ENCODE results near the gene PHKG2.

Gene PHKG2

GRCh38 chr16:30775392-30776188 is 27.4 kb downstream of the PHKG2 start:
- TF ChIP-seq CTCF (conservative IDR thresholded peaks at IDR 0.05; ENCODE audit: low read depth, low read length) = no peak
- Histone ChIP-seq H3K27me3 (ENCODE audit: insufficient read depth, low read depth) (no peaks in the 10 kb centered on the region), H3K9ac (no peak overlapping the region), H4K20me1 (ENCODE audit: insufficient read depth) (no peaks in the 10 kb centered on the region), H3K4me3 (IDR thresholded peaks at IDR 0.05; ENCODE audit: insufficient read depth, low read depth, low read length) (no peak overlapping the region), H3K4me1 (ENCODE audit: low read depth, poor library complexity, severe bottlenecking) (no peaks in the 10 kb centered on the region), H3K79me2 (ENCODE audit: insufficient read depth, low read depth) (no peaks in the 10 kb centered on the region), H3K27ac (no peak overlapping the region), H3K36me3 (ENCODE audit: insufficient read depth) (peaks cover 4% of the 10 kb centered on the region; the same call in 1 of the 2 replicates), H3K4me2 (no peak overlapping the region), H2AFZ (ENCODE audit: low read depth) (no peak overlapping the region)

DNA sequence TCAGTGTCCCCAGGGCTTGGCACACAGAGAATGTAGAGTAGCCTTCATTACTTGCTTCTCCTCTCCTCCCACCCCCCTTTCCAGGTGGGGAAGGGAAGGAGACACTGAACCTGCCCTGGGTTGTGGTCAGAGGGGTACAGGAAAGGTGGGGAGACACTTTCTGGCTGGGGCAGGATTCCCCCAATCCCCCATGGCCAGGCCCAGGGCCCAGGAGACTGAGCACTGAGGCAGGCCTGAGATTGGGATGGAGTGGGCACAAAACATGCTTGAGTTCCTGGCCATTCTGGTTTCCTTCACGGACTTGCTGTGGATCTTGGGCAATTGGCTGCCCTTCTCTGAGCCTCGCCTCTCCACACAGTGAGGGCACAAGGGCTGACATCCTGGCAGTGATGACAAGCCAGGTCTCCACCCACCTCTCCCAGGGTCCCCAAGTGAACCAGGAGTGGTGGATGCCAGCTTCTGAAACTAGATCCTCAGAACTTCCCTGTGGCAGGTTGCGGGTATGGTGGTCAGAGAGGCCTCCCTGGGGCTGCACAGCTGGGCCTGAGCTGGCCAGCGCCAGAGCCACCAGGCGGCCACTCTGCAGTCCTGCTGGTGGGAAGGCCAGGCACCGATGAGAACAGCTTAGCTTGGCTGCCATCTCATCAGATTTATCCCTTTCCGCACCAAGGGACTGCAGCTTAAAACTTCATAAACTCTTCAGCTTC is 29.5 kb downstream of the PHKG2 start:
- Histone ChIP-seq H4K20me1 (ENCODE audit: insufficient read depth) (no peaks in the 10 kb centered on the region), H3K4me1 (ENCODE audit: low read depth, poor library complexity, severe bottlenecking) (no peaks in the 10 kb centered on the region), H3K27ac (no peak overlapping the region), H2AFZ (ENCODE audit: low read depth) (no peak overlapping the region), H3K4me3 (IDR thresholded peaks at IDR 0.05; ENCODE audit: insufficient read depth, low read depth, low read length) (no peak overlapping the region), H3K27me3 (ENCODE audit: insufficient read depth, low read depth) (no peaks in the 10 kb centered on the region), H3K36me3 (ENCODE audit: insufficient read depth) (0 out of 2 replicates have a peak, but pooled peaks cover 4% of the 10 kb centered on the region), H3K79me2 (ENCODE audit: insufficient read depth, low read depth) (no peaks in the 10 kb centered on the region), H3K9ac (no peak overlapping the region), H3K4me2 (no peak overlapping the region)
- no peak for TF ChIP-seq CTCF (conservative IDR thresholded peaks at IDR 0.05; ENCODE audit: low read depth, low read length)

- Histone ChIP-seq H3K79me2 (ENCODE audit: insufficient read depth, low read depth) (no peaks in the 10 kb centered on the region), H3K9ac (no peak overlapping the region), H3K27ac (no peak overlapping the region), H3K36me3 (ENCODE audit: insufficient read depth) (no peaks in the 10 kb centered on the region), H3K4me3 (IDR thresholded peaks at IDR 0.05; ENCODE audit: insufficient read depth, low read depth, low read length) (no peak overlapping the region), H3K4me1 (ENCODE audit: low read depth, poor library complexity, severe bottlenecking) (no peaks in the 10 kb centered on the region), H2AFZ (ENCODE audit: low read depth) (no peak overlapping the region), H4K20me1 (ENCODE audit: insufficient read depth) (no peaks in the 10 kb centered on the region), H3K4me2 (no peak overlapping the region), H3K27me3 (ENCODE audit: insufficient read depth, low read depth) (no peaks in the 10 kb centered on the region)
- TF ChIP-seq CTCF (conservative IDR thresholded peaks at IDR 0.05; ENCODE audit: low read depth, low read length) = no peak
Measured at GRCh38 chr16:30778549-30779244, 30.5 kb downstream of the PHKG2 start.

DNA sequence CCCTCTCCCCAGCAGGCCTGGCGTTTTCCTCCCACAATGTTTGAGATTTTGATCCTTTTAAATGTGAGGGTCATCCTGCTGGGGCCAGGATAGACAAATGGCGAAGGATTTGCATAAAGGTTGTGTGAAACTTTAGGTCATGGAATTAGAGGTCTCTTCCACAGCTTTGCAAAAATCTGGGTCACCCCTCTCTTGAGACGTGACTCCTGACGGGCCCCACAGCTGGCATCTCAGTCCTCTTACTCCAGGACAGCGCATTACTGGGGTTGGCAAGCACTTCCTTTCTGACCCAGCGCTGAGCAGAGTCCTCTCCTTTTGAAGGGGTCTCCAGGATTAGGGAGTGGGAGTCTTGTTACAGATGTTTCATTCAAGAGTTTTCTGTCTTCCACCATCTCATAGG is 31.4 kb downstream of the PHKG2 start:
- Histone ChIP-seq H3K79me2 (ENCODE audit: insufficient read depth, low read depth) (no peaks in the 10 kb centered on the region), H3K27ac (no peak overlapping the region), H4K20me1 (ENCODE audit: insufficient read depth) (no peaks in the 10 kb centered on the region), H3K4me2 (no peak overlapping the region), H3K4me1 (ENCODE audit: low read depth, poor library complexity, severe bottlenecking) (no peaks in the 10 kb centered on the region), H3K36me3 (ENCODE audit: insufficient read depth) (no peaks in the 10 kb centered on the region), H3K4me3 (IDR thresholded peaks at IDR 0.05; ENCODE audit: insufficient read depth, low read depth, low read length) (no peak overlapping the region), H3K27me3 (ENCODE audit: insufficient read depth, low read depth) (no peaks in the 10 kb centered on the region), H3K9ac (no peak overlapping the region), H2AFZ (ENCODE audit: low read depth) (no peak overlapping the region)
- no peak for TF ChIP-seq CTCF (conservative IDR thresholded peaks at IDR 0.05; ENCODE audit: low read depth, low read length)

Measured in KMS-11 (cell line).